ENCODE measurements around the gene RAB22A. TPM values are rescaled to one million over a fixed set of nuclear protein-coding genes. Genes with fewer than 3 reads are reported as not detected.

Gene RAB22A, protein sequence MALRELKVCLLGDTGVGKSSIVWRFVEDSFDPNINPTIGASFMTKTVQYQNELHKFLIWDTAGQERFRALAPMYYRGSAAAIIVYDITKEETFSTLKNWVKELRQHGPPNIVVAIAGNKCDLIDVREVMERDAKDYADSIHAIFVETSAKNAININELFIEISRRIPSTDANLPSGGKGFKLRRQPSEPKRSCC
- total RNA-seq (10 to 100 TPM; 21.6 to 32.2 TPM), polyA plus RNA-seq (ENCODE audit: insufficient read length in 2 of 2) (10 to 100 TPM; 22.1 to 24.8 TPM)
- long read RNA-seq, donor 1, full-length matches to known transcripts: 8 of 13 reads
- long read RNA-seq, donor 1, partial matches to known transcripts: 5 of 13 reads
- long read RNA-seq, donor 1, other reads (novel, unspliced or antisense): 0 of 13 reads
- long read RNA-seq, donor 2, full-length matches to known transcripts: 3 of 3 reads
- long read RNA-seq, donor 2, partial matches to known transcripts: 0 of 3 reads
- long read RNA-seq, donor 2, other reads (novel, unspliced or antisense): 0 of 3 reads
- long read RNA-seq, donor 3, full-length matches to known transcripts: 6 of 6 reads
- long read RNA-seq, donor 3, partial matches to known transcripts: 0 of 6 reads
- long read RNA-seq, donor 3, other reads (novel, unspliced or antisense): 0 of 6 reads
- long read RNA-seq, donor 4, full-length matches to known transcripts: 4 of 31 reads
- long read RNA-seq, donor 4, partial matches to known transcripts: 27 of 31 reads
- long read RNA-seq, donor 4, other reads (novel, unspliced or antisense): 0 of 31 reads

GRCh38 chr20:58309591-58310290 lies at the start of gene RAB22A:
TSS of gene RAB22A (plus strand) at chr20:58309715. CDS start at chr20:58309977, 262 bp downstream.
- peaks cover 16% of the 10 kb centered on the region for H3K36me3 ChIP-seq (ENCODE audit: control insufficient read depth, insufficient read depth, low read length)
- H3K9me3 ChIP-seq (ENCODE audit: control insufficient read depth, insufficient read depth, low read length): no peaks in the 10 kb centered on the region
- WGBS (ENCODE audit: insufficient coverage): 0% methylated on average over 70 of the region's 73 CpGs
- DNase-seq (ENCODE audit: low read depth in 4 of 6, low spot score in 6 of 6): peak in 5 of 6 donors; percentile 5 to 90 (median 57)
- peak within 1 kb of the TSS; percentile 66 for H3K4me3 ChIP-seq (ENCODE audit: low read depth, low read length)
- H3K27ac ChIP-seq (ENCODE audit: low read depth, low read length): peak within 1 kb of the TSS; percentile 60
- H3K27me3 ChIP-seq (ENCODE audit: control insufficient read depth, insufficient read depth, low read length): no peaks in the 10 kb centered on the region
- H3K4me1 ChIP-seq (ENCODE audit: control insufficient read depth, insufficient read depth, low read length): peaks cover 9% of the 10 kb centered on the region

GRCh38 chr20:58260006-58260405 lies 49.5 kb upstream of the RAB22A start:
- H3K27me3 ChIP-seq (ENCODE audit: control insufficient read depth, insufficient read depth, low read length): no peaks in the 10 kb centered on the region
- H3K4me1 ChIP-seq (ENCODE audit: control insufficient read depth, insufficient read depth, low read length): no peaks in the 10 kb centered on the region
- peaks cover 6% of the 10 kb centered on the region for H3K36me3 ChIP-seq (ENCODE audit: control insufficient read depth, insufficient read depth, low read length)
- peak in 1 of 6 donors; percentile 30 for DNase-seq (ENCODE audit: low read depth in 4 of 6, low spot score in 6 of 6)
- WGBS (ENCODE audit: insufficient coverage): 100% methylated on average over 1 of the region's 5 CpGs
- H3K4me3 ChIP-seq (ENCODE audit: low read depth, low read length): no peak overlapping the region
- H3K9me3 ChIP-seq (ENCODE audit: control insufficient read depth, insufficient read depth, low read length): no peaks in the 10 kb centered on the region
- H3K27ac ChIP-seq (ENCODE audit: low read depth, low read length): no peak overlapping the region

- Histone ChIP-seq H3K27ac (ENCODE audit: low read depth, low read length) (no peak overlapping the region), H3K36me3 (ENCODE audit: control insufficient read depth, insufficient read depth, low read length) (peaks cover 14% of the 10 kb centered on the region), H3K4me1 (ENCODE audit: control insufficient read depth, insufficient read depth, low read length) (no peaks in the 10 kb centered on the region), H3K9me3 (ENCODE audit: control insufficient read depth, insufficient read depth, low read length) (no peaks in the 10 kb centered on the region), H3K4me3 (ENCODE audit: low read depth, low read length) (no peak overlapping the region), H3K27me3 (ENCODE audit: control insufficient read depth, insufficient read depth, low read length) (no peaks in the 10 kb centered on the region)
- no CpG with 5 or more reads among the region's 3 CpGs for WGBS (ENCODE audit: insufficient coverage)
- no peak for DNase-seq (ENCODE audit: low read depth in 4 of 6, low spot score in 6 of 6)
These were observed 47.9 kb upstream of the RAB22A start for GRCh38 chr20:58261660-58262059.

GRCh38 chr20:58264271-58264670 lies 45.2 kb upstream of the RAB22A start:
- 83% methylated on average over 3 of the region's 6 CpGs for WGBS (ENCODE audit: insufficient coverage)
- DNase-seq (ENCODE audit: low read depth in 4 of 6, low spot score in 6 of 6): no peak
- Histone ChIP-seq H3K4me3 (ENCODE audit: low read depth, low read length) (no peak overlapping the region), H3K27me3 (ENCODE audit: control insufficient read depth, insufficient read depth, low read length) (no peaks in the 10 kb centered on the region), H3K4me1 (ENCODE audit: control insufficient read depth, insufficient read depth, low read length) (no peaks in the 10 kb centered on the region), H3K36me3 (ENCODE audit: control insufficient read depth, insufficient read depth, low read length) (peaks cover 23% of the 10 kb centered on the region), H3K27ac (ENCODE audit: low read depth, low read length) (no peak overlapping the region), H3K9me3 (ENCODE audit: control insufficient read depth, insufficient read depth, low read length) (no peaks in the 10 kb centered on the region)

DNA sequence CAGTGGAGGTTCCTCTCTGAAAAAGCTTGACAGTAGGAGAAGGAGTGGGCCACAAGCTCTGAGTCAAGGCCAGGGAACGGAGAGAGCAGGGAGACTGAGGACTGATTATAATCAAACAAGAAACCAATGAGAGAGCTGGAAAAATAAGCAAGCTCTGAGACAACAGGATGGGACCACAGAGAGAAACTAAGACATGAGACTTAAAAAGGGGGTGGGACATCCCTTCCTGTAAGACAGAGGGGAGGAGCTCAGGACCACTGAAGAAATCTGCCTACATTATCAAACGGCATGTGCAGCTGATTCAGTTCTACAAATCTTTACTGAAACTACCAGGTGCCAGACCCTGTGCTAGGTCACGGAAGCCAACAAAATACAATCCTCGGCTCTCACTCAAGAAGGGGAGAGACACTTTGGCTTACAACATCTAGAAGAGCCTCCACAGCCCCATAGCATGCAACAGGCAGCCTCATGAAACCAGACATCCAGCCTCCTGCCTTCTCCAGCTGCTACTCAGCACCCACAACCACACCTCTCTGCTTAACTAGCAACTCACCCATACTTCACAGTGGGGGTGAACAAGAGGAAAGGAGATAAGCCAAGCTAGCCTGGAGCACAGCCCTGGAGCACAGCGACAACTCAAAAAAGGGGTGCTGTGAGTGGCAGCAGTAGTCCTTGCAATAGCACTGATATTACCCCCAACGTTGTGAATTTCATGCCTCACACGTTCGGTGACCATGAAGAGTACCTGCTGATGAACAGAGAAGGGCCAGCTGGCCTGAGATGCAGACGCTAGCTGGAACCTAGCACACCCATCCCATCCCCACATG lies 41.9 kb upstream of the RAB22A start:
- no peaks in the 10 kb centered on the region for H3K9me3 ChIP-seq (ENCODE audit: control insufficient read depth, insufficient read depth, low read length)
- no peak for DNase-seq (ENCODE audit: low read depth in 4 of 6, low spot score in 6 of 6)
- no peak overlapping the region for H3K4me3 ChIP-seq (ENCODE audit: low read depth, low read length)
- H3K36me3 ChIP-seq (ENCODE audit: control insufficient read depth, insufficient read depth, low read length): peaks cover 23% of the 10 kb centered on the region
- no peak overlapping the region for H3K27ac ChIP-seq (ENCODE audit: low read depth, low read length)
- no peaks in the 10 kb centered on the region for H3K4me1 ChIP-seq (ENCODE audit: control insufficient read depth, insufficient read depth, low read length)
- 95% methylated on average over 7 of the region's 9 CpGs for WGBS (ENCODE audit: insufficient coverage)
- H3K27me3 ChIP-seq (ENCODE audit: control insufficient read depth, insufficient read depth, low read length): no peaks in the 10 kb centered on the region

DNA sequence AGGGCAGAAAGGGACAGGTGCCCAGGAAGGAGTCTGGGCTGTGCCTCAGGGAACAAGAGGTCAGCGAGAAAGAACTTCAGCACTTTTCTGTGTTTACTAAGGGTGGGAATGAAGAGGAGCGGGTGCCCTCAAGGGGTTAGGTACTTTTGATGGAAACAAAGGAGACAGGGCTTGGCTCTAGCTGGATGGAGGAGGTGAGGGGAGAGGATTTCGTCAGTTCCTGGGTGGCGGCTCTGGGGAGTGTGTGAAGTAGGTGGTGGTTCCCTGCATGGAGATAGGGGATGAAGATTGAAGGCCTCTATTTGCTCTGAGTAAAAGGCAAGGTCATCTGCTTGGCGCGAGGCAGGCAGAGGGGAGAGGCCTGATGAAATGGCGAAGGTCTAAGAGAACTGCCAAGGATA lies 41.1 kb upstream of the RAB22A start:
- no peaks in the 10 kb centered on the region for H3K4me1 ChIP-seq (ENCODE audit: control insufficient read depth, insufficient read depth, low read length)
- H3K27me3 ChIP-seq (ENCODE audit: control insufficient read depth, insufficient read depth, low read length): no peaks in the 10 kb centered on the region
- no peaks in the 10 kb centered on the region for H3K9me3 ChIP-seq (ENCODE audit: control insufficient read depth, insufficient read depth, low read length)
- no peak overlapping the region for H3K27ac ChIP-seq (ENCODE audit: low read depth, low read length)
- no peak for DNase-seq (ENCODE audit: low read depth in 4 of 6, low spot score in 6 of 6)
- no peak overlapping the region for H3K4me3 ChIP-seq (ENCODE audit: low read depth, low read length)
- WGBS (ENCODE audit: insufficient coverage): 93% methylated on average over 7 of the region's 7 CpGs
- H3K36me3 ChIP-seq (ENCODE audit: control insufficient read depth, insufficient read depth, low read length): peaks cover 22% of the 10 kb centered on the region

GRCh38 chr20:58268936-58269619 lies 40.4 kb upstream of the RAB22A start:
- Histone ChIP-seq H3K27ac (ENCODE audit: low read depth, low read length) (no peak overlapping the region), H3K27me3 (ENCODE audit: control insufficient read depth, insufficient read depth, low read length) (no peaks in the 10 kb centered on the region), H3K9me3 (ENCODE audit: control insufficient read depth, insufficient read depth, low read length) (no peaks in the 10 kb centered on the region), H3K4me1 (ENCODE audit: control insufficient read depth, insufficient read depth, low read length) (no peaks in the 10 kb centered on the region), H3K36me3 (ENCODE audit: control insufficient read depth, insufficient read depth, low read length) (peaks cover 19% of the 10 kb centered on the region), H3K4me3 (ENCODE audit: low read depth, low read length) (no peak overlapping the region)
- 73% methylated on average over 11 of the region's 13 CpGs for WGBS (ENCODE audit: insufficient coverage)
- DNase-seq (ENCODE audit: low read depth in 4 of 6, low spot score in 6 of 6): no peak

DNA sequence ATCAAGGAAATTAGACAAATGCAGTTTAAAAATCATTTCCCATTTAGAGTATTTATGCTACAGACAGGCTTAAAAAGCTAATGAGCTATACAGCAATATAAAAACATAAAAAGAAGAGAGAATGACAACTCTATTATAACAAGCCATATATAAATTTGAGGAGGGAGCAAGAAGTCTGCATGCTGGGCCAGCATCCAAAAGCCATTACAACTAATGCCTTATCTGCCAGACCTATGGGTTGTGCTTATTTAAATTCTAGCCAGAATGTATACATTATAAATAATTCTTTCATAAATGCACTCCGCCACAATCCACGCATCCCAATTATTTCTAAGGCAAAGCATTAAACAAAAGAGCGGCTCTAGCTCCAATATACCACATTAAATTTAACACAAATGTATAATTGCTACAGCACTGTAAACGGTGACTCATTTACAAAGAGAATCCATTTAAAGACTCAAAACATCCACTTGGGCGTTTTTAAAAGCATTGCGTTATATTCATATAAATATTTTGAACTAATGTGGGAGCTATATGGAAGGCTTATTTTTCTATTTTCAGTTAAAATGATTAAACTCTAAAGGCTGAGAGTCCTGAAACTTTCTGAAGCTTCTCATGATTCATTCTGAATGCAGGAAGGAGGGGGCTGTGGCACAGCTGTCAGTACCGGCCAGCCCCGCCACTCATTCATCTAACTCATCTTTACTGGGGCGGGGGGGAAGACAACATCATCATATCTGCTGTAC lies 37.7 kb upstream of the RAB22A start:
- Histone ChIP-seq H3K27me3 (ENCODE audit: control insufficient read depth, insufficient read depth, low read length) (no peaks in the 10 kb centered on the region), H3K36me3 (ENCODE audit: control insufficient read depth, insufficient read depth, low read length) (peaks cover 9% of the 10 kb centered on the region)

More for the DNA sequence above, 37.7 kb upstream of the RAB22A start:
- WGBS (ENCODE audit: insufficient coverage): no CpG with 5 or more reads among the region's 9 CpGs
- H3K4me1 ChIP-seq (ENCODE audit: control insufficient read depth, insufficient read depth, low read length): no peaks in the 10 kb centered on the region
- no peak overlapping the region for H3K27ac ChIP-seq (ENCODE audit: low read depth, low read length)
- no peak overlapping the region for H3K4me3 ChIP-seq (ENCODE audit: low read depth, low read length)
- DNase-seq (ENCODE audit: low read depth in 4 of 6, low spot score in 6 of 6): peak in 3 of 6 donors; percentile 2 to 78 (median 9)
- no peaks in the 10 kb centered on the region for H3K9me3 ChIP-seq (ENCODE audit: control insufficient read depth, insufficient read depth, low read length)

Measured in spinal cord (tissue), 10 donors.